AG04449 (cell line): ENCODE data around the gene KARS1.

Source experiments
- CTCF ChIA-PET: fragments of 350-600 bp; formaldehyde crosslinking; extraction: SDS; loops from one replicate; lab custom pipeline; 2021; ENCODE audit warnings: antibody characterized with exemption; lab: Yijun Ruan, JAX
- POLR2A ChIA-PET: fragments of 400-600, 350-600 bp; formaldehyde crosslinking; extraction: SDS; loops from one replicate; lab custom pipeline; 2020; ENCODE audit warnings: antibody characterized with exemption, inconsistent platforms; lab: Yijun Ruan, JAX
- DNase-seq: peaks from one replicate; pipeline ENCODE4 v3.0.0-alpha.2; 2010; ENCODE audit warnings: low read depth, low spot score
- H3K4me3 ChIP-seq: 2 replicates; pipeline ENCODE4 v1.5.1; 2011; ENCODE audit warnings: low read depth, mild to moderate bottlenecking, control low read depth, low read length
- CTCF ChIP-seq: IDR thresholded peaks from one replicate; pipeline ENCODE4 v1.5.1; 2011; ENCODE audit warnings: mild to moderate bottlenecking, moderate library complexity, low read length, control low read depth, inconsistent platforms; ENCODE audit not compliant: insufficient read depth; ENCODE audit errors: missing control alignments

KARS1 gene

DNA sequence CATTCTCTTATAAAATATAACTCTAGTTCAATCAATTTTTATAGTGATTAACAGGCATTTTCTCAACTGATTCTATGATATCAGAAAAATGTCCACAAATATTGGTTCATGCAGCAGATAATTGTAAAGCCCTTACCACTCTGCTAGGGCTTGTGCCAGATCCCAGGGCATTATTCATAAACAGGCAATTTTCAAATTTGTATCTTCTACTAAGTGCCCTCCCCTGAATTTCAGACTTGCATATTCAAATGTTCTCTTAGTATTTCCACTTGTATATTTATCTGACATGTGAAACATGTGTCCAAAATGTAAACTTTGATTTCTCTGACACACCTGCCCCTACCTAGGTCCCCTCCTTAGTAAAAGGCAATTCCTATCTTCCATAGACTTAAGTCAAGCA lies 20.0 kb upstream of the KARS1 start:
- ChIA-PET CTCF (no interaction called here), POLR2A (no interaction called here)
- H3K4me3 ChIP-seq: no peak overlapping the region
- TF ChIP-seq CTCF: no peak
- no peak for DNase-seq

GRCh38 chr16:75660726-75661302 lies 13.3 kb upstream of the KARS1 start:
- DNase-seq: no peak
- CTCF ChIA-PET: no interaction called here
- H3K4me3 ChIP-seq: no peak overlapping the region
- POLR2A ChIA-PET: no interaction called here
- no peak for TF ChIP-seq CTCF

DNA sequence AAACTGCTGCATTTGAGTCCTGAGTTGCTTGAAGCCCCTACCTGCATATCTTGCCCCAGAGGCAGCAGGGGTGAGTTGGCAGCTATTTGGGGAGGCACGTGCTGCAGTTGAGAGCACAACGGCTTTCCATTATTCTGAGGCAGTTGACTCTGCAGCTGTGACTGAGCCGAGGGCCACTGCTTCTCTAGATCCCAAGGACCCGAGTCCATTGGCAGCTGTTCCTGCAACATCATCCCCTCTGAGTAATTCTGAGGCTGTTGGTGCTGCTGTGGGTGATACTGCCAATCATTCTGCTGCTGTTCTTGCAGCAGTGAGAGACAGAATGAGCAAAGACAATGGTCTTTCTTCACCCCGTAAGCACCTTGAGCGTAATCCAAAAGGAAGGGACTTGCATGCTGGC lies 12.9 kb upstream of the KARS1 start:
- CTCF ChIA-PET: no interaction called here
- no peak overlapping the region for H3K4me3 ChIP-seq

GRCh38 chr16:75658175-75658574 lies 10.7 kb upstream of the KARS1 start:
- ChIA-PET CTCF (interaction anchor here (2.4 kb wide), 1 partner anchor 106 kb away, joined by 7 read pairs; no protein-coding TSS in a partner anchor), POLR2A (no interaction called here)
- no peak for TF ChIP-seq CTCF
- DNase-seq: no peak
- no peak overlapping the region for H3K4me3 ChIP-seq

More for the DNA sequence above, 12.9 kb upstream of the KARS1 start:
- TF ChIP-seq CTCF: no peak
- POLR2A ChIA-PET: no interaction called here
- no peak for DNase-seq

DNA sequence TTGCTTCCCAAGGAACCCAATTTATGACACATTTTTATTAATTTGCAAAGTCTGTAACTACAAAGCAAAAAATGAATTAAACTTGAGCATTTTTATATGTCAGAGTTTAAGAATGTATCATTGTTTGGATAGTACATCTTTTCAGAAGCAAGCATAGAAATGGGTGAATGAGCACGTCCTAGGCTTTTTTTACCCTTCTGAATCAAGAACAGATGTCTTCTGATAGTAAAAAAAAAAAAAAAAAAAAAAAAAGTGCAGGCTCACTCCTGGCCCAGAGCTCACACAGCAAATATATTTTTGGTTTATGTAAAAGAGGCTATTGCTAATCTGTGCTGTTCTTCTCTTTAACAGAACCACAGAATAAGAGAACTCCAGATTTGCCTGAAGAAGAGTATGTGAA lies 6.5 kb upstream of the KARS1 start:
- peak; percentile 61 for DNase-seq
- no peak for TF ChIP-seq CTCF
- ChIA-PET CTCF (interaction anchor here (0.8 to 0.9 kb wide), 2 partner anchors 110 to 112 kb away, joined by 3 read pairs; no protein-coding TSS in a partner anchor), POLR2A (interaction anchor here (0.6 kb wide), 1 partner anchor 31 kb away, joined by 3 read pairs; no protein-coding TSS in a partner anchor)
- H3K4me3 ChIP-seq: no peak overlapping the region

DNA sequence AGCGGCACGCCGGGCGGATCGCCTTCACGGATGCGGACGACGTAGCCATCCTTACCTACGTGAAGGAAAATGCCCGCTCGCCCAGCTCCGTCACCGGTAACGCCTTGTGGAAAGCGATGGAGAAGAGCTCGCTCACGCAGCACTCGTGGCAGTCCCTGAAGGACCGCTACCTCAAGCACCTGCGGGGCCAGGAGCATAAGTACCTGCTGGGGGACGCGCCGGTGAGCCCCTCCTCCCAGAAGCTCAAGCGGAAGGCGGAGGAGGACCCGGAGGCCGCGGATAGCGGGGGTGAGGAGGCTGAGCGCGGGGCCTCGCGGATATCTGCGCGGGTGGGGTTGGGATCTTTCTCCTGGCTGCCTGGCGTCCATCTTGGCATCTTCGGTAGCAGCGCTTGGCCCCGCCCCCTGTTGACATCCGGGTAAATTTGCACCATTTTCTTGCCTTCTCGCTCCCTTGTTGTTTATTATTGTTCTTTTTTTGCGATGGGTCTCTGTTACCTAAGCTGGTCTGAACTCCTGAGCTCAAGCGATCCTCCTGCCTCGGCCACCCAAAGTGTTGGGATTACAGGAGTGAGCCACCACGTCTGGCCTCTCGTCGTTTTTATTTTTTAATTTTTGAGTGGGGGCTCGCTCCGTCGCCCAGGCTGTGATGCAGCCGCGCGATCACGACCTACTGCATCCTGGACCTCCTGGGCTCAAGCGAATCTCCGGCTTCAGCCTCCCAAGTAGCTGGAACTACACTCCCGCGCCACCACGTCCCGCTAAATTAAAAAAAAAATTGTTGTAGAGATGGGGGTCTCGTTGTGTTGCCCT lies 1.0 kb upstream of the KARS1 start:
- DNase-seq: no peak
- POLR2A ChIA-PET: interaction anchor here (1.0 to 1.5 kb wide), 4 partner anchors 16 to 131 kb away, joined by 3 to 7 read pairs (median 4); partner anchors contain the start of gene ADAT1
- CTCF ChIA-PET: interaction anchor here (1.0 to 3.1 kb wide), 6 partner anchors 11 to 449 kb away, joined by 3 to 17 read pairs (median 6); partner anchors contain the start of gene ADAT1
- TF ChIP-seq CTCF: no peak
- H3K4me3 ChIP-seq: peak overlapping the region; percentile 98
